Nephron progenitor cell (in vitro differentiated cells): ENCODE data around the gene PYDC1.

Source experiments
- DNase-seq: peaks from one replicate; pipeline ENCODE4 v3.0.0; 2021
- H3K27ac Mint-ChIP-seq: 2 replicates; pipeline ENCODE4 v1.8.0; 2021; ENCODE audit warnings: mild to moderate bottlenecking, moderate library complexity, mixed read lengths
- H3K27me3 Mint-ChIP-seq: 2 replicates; pipeline ENCODE4 v1.8.0; 2021; ENCODE audit warnings: mild to moderate bottlenecking, low read depth, mixed read lengths; ENCODE audit not compliant: poor library complexity
- H3K36me3 Mint-ChIP-seq: 2 replicates; pipeline ENCODE4 v1.8.0; 2021; ENCODE audit warnings: low read depth, mixed read lengths
- H3K4me1 Mint-ChIP-seq: 2 replicates; pipeline ENCODE4 v1.8.0; 2021; ENCODE audit warnings: mixed read lengths
- H3K4me3 Mint-ChIP-seq: 2 replicates; pipeline ENCODE4 v1.8.0; 2021; ENCODE audit warnings: mild to moderate bottlenecking, moderate library complexity, mixed read lengths
- H3K9me3 Mint-ChIP-seq: 2 replicates; pipeline ENCODE4 v1.8.0; 2021; ENCODE audit warnings: mild to moderate bottlenecking, moderate library complexity, mixed read lengths
- CTCF ChIP-seq: fragments of 200-600 bp; sonication (generic); IDR thresholded peaks from 2 replicates; pipeline ENCODE4 v1.5.0; 2021; ENCODE audit warnings: antibody characterized with exemption

The PYDC1 gene

GRCh38 chr16:31243734-31244670 is 27.1 kb upstream of the PYDC1 start:
- Mint-ChIP-seq H3K27me3 (peaks cover 30% of the 10 kb centered on the region), H3K9me3 (peaks cover 7% of the 10 kb centered on the region), H3K4me1 (peaks cover 3% of the 10 kb centered on the region), H3K36me3 (no peaks in the 10 kb centered on the region), H3K4me3 (no peak overlapping the region), H3K27ac (no peak overlapping the region)
- no peak for TF ChIP-seq CTCF
- no peak for DNase-seq

GRCh38 chr16:31242206-31242605 is 25.3 kb upstream of the PYDC1 start:
- Mint-ChIP-seq H3K27me3 (peaks cover 18% of the 10 kb centered on the region), H3K4me1 (peaks cover 3% of the 10 kb centered on the region), H3K9me3 (peaks cover 7% of the 10 kb centered on the region), H3K36me3 (no peaks in the 10 kb centered on the region), H3K27ac (no peak overlapping the region), H3K4me3 (no peak overlapping the region)
- no peak for TF ChIP-seq CTCF
- no peak for DNase-seq

GRCh38 chr16:31238041-31238440 is 21.1 kb upstream of the PYDC1 start:
- Mint-ChIP-seq H3K4me3 (no peak overlapping the region), H3K36me3 (no peaks in the 10 kb centered on the region), H3K27me3 (peaks cover 7% of the 10 kb centered on the region), H3K9me3 (peaks cover 19% of the 10 kb centered on the region), H3K27ac (no peak overlapping the region), H3K4me1 (no peaks in the 10 kb centered on the region)
- TF ChIP-seq CTCF: no peak
- DNase-seq: no peak

- no peak overlapping the region for H3K27ac Mint-ChIP-seq
- peaks cover 9% of the 10 kb centered on the region for H3K4me1 Mint-ChIP-seq
These were observed 12.6 kb upstream of the PYDC1 start for GRCh38 chr16:31229501-31229900.

GRCh38 chr16:31228206-31228605 is 11.3 kb upstream of the PYDC1 start:
- DNase-seq: no peak
- no peak overlapping the region for H3K27ac Mint-ChIP-seq
- peaks cover 9% of the 10 kb centered on the region for H3K4me1 Mint-ChIP-seq
- no peak for TF ChIP-seq CTCF
- no peaks in the 10 kb centered on the region for H3K36me3 Mint-ChIP-seq
- no peak overlapping the region for H3K4me3 Mint-ChIP-seq
- H3K27me3 Mint-ChIP-seq: peaks cover 2% of the 10 kb centered on the region
- peaks cover 21% of the 10 kb centered on the region for H3K9me3 Mint-ChIP-seq

More at GRCh38 chr16:31229501-31229900, 12.6 kb upstream of the PYDC1 start:
- H3K27me3 Mint-ChIP-seq: peaks cover 2% of the 10 kb centered on the region
- no peak overlapping the region for H3K4me3 Mint-ChIP-seq
- TF ChIP-seq CTCF: no peak
- peaks cover 32% of the 10 kb centered on the region for H3K9me3 Mint-ChIP-seq
- DNase-seq: no peak
- H3K36me3 Mint-ChIP-seq: no peaks in the 10 kb centered on the region

GRCh38 chr16:31225193-31225592 is 8.3 kb upstream of the PYDC1 start:
- Mint-ChIP-seq H3K4me3 (no peak overlapping the region), H3K4me1 (peaks cover 9% of the 10 kb centered on the region), H3K27ac (no peak overlapping the region), H3K9me3 (peaks cover 5% of the 10 kb centered on the region), H3K27me3 (peaks cover 25% of the 10 kb centered on the region), H3K36me3 (no peaks in the 10 kb centered on the region)
- no peak for DNase-seq
- no peak for TF ChIP-seq CTCF
